GM11168 (cell line): ENCODE measurements around the gene HEMK1.

Experiments
- in situ Hi-C: fragments of 300-500 bp; cut with MboI; formaldehyde crosslinking; loops from one replicate; pipeline ENCODE4 v1.12.0; 2022; ENCODE audit warnings: low sequenced_read_pairs; ENCODE audit not compliant: unreplicated experiment

HEMK1 gene

DNA sequence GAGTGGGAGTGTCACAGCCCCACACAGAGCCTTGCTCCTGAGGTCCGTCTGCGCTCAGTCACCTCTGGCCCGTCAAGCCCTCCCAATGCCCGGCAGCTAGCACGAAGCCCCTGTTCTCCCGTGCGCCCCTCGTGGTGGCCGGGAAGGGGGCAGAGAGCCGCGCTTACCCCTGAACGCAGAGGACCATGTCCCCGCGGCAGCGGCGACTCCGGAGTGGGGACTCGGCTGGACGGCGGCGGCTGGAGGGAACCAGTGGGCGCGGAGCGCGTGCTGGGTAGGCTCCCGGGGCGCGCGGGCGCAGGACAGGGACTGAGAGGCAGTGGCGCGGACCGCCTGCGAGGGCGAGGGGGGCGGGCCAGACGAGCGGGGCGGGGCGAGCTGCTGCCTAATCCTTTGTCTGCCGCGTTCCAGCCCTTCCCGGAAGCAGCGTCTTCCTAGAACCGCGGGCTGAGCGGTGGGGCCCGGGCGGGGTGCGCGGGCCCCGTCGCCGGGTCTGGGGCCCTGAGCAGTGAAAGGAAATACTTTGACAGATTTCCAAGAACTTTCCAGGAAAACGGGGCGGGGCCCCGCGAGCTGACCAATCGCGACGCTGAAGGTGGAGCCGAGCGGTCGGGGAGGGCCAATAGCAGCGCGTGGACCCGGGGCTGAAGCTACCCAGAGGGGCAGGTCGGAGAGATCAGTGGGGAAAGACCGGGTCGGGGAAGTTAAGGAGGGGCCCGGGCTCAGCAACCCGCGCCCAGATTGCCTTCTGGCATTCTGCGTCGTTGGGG lies 42.3 kb downstream of the HEMK1 start, which contains the start of gene CISH:
TSS of gene CISH (minus strand) at position 311 of the 770 bp plus-strand sequence. CDS start at position 187, 124 bp downstream.
- in situ Hi-C loops, result loop anchor here (5.0 kb wide), 1 partner anchor 34 kb away; no protein-coding TSS in a partner anchor

DNA sequence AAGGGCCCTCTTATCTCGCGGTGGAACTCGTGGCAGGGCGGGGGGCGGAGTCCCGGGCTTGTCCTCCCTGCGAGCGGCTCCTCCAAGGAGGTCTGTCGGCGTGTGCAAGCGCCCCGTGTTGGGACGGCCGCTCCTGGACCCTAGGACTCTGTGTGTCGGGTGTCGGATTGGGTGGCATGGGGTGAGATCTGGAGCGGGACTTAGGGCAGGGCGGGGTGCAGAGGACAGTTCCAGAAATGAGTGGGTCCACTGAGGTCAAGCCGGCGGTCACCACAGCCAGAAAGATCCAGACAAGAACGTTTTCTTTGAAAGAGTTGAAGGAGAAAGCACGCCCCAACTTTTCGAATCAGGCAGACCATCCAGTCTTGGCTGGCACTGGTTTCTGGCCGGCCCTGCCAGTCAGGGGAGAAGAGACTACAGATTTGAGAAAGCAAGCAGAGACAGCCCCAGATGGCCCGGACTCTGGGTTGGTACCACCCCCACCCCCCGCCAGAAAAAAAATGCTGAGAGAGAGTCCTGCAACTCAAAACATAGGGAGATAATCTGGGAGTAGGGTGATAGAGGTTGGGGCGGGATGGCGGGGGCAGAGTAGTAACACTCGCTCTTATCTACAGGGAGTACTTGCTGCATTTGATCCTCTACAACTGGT lies 43.0 kb downstream of the HEMK1 start:
- in situ Hi-C loops, result loop anchor here (5.0 kb wide), 1 partner anchor 35 kb away; no protein-coding TSS in a partner anchor

DNA sequence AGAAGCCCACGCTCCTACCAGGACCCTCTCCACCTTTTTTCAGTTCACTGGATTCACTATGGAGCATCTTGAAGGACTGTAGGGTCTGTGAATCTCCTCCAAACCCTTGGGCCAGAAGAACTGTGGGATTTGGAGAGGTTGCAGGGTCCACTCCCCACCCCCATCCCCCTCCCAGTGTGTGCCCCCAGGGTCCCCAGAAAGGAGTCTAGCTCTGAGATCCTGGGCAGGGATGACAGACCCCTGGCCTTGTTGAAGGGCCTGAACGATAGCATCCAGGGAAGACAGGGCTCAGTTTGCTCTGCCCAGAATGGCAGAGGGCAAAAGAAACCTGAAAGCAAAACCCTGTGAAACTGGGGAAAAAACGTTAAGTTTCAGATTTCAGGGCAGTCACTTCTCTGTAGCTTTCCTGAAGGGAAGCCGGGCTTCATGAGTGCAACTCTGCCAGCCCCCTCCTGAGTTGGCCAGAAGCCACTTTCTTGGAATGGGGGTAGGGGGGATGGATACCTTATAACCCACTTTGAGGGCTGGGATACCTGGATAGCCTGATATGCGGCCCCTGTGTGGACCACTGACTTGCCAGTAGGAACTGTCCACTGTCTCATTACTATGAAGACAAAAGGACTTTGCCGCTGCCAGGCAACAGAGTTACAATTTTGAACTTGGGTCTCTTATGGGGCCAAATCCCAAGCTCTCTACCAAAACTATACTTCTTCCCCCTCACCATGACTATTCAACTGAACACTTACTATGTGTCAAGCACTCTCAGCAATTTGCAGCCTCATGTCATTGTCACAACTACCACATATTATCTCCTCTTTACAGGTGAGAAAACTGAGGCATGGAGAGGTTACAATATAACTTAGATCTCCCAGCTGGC lies 43.9 kb downstream of the HEMK1 start:
- in situ Hi-C loops, result loop anchor here (5.0 kb wide), 1 partner anchor 36 kb away; no protein-coding TSS in a partner anchor

DNA sequence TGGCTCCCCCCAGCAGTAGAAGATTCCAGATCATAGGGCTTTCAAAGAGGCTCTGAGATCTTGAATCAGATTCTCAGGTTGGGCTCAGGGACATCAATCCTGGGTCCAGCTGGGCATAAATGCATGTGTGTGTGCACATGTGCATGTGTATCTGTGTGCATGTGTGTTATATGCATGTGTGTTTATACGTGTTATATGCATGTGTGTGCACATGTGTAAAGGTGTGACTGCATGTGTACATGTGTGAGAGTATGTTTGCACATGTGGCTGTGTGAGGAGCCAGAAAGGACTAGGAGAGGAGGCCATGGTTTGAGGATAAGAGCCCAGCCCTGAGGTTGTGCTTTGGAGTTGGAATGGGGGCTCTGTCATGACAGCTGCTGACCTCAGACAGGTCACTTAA lies 45.9 kb downstream of the HEMK1 start:
- in situ Hi-C loops, result no loop called here

DNA sequence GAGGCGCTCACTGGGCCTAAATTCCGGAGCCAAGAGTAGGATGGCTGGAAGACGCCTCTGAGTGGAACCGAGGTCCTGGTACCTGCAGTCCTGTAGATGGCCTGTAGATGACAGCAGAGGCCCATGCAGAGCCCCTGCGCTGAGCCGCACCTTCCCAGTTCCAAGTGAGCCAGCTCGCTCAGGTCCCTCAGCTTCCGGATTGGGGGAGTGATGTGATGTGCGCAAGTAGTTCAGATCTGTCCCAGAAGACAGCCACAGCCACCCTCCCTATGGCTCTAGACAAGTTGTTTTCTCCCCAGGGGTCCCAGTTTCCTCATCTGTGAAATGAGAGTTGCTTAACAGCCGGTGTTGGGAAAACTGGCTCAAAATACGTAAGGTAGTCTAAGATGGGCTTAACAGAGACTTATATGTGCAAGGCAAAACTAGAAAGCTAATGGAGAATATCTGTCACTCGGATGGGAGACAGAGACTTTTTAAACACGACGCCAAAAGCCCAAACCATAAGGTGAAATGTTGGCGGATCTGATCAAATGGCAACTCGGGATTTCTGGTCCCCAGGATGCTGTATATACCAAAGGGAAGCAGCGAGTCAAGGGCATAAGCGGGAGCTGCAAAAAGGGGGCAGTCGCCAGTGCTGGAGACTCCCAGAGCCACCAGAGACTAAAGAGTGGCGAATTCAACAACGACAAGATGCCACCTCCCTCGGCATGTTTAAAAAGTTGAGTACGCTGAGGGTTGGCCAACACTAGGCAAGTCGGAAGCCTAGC lies 46.9 kb downstream of the HEMK1 start:
- in situ Hi-C loops, result no loop called here

DNA sequence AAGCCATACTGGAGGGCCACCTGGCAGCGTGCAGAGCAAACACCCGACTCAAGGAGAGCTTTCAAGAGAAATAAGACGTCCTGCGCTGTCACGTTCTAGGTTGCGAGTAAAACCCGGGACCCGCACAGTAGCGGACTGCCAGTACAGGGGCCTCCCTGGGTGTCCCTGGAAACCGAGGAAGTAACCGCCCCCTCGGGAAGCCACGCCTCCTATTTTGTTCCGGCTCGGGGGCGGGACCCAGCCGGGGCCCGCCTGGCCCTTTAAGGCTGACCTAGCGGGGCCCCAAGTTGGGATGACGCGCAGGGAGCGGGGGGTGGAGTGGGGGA lies 47.4 kb downstream of the HEMK1 start:
- in situ Hi-C loops, result no loop called here

DNA sequence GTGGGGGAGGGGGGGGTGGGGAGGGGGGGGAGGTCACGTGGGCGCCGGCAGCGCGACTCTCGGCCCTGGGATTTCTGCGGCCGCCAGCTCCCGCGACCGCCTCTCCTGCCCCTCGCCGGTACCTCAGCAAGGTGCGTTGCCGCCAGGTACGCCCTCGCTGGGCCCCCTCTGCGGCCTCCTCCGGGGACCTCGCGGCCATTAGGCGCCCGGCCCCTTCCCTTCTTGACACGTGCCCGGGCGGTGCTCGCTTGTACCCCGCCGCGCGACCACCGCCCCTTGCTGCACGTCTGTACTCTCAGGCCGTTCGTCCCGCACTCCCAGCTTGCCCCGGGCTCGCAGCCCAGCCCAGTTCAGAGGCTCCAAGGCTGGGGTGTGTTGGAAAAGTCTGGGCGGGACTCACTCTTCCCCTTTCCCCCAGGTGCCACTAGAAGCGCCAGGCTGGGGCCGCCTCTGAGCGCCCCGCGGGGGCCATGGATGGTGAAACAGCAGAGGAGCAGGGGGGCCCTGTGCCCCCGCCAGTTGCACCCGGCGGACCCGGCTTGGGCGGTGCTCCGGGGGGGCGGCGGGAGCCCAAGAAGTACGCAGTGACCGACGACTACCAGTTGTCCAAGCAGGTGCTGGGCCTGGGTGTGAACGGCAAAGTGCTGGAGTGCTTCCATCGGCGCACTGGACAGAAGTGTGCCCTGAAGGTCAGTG lies 47.9 kb downstream of the HEMK1 start, which contains the start of gene MAPKAPK3:
TSS of gene MAPKAPK3 (plus strand) at position 56 of the 696 bp plus-strand sequence. CDS start at position 471, 415 bp downstream.
- in situ Hi-C loops, result no loop called here

DNA sequence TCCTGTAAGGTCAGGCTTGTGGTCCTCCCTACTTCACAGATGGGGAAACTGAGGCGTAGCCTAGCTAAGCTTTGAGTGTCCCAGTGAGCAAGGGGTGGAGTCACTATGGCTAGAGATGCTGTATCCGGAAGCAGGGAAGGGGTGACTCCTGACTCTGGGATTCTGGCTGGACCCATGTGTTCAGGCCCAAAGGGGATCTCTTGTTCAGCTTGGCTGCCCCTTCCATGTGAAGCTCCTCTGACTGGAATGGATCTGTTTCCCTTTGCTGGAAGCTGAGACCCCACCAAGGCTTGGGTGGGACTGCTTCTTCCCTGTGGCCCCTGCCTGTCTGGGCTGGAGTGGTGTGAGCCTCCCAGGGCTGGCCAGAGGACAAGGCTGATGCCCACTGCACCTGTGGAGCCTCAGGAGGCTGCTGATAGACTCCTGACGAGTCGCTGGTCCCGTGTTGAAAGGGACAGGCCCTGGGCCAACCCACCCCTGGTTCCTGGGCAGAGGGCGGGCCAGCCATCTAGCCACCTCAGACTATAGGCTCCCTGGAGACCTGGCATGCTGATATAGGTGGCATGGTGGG lies 48.7 kb downstream of the HEMK1 start:
- in situ Hi-C loops, result no loop called here

DNA sequence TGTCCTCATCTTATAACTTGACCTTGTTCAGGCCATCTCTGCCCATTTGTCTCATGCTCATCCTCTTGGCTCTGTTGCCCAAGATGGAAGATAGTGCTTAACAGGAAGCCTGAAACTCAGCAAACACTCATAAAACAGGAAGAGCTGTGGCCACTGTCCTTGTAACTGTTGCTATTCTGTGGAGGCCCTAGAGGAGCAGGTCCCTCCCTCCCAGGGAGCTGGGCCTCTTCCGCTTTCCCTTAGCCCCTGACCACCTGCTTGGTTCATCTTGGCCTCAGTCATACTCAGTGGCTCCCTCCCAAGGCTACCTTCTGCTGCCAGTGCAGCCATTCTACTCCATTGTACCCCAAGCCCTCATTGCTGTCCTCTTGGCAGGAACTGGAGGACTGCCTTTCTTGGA lies 51.1 kb downstream of the HEMK1 start:
- in situ Hi-C loops, result loop anchor here (10.0 kb wide), 1 partner anchor 694 kb away; no protein-coding TSS in a partner anchor

DNA sequence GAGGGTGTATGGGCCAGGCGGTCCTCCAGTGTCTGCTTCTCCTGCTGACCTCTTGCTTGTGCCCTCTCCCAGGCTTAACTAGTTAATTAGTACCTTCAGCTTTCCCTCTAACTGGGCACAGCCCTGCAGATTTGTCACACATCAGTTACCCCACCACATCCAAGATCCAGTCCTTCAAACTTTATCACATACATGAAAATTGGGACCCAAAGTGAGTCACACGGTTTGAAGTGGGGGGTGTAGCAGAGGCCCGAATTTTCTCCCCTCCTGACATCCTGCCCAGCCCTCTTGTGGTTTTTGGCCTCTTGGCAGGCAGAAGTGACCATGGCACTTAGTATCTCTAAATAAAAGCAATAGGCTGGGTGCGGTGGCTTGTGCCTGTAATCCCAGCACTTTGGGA lies 51.5 kb downstream of the HEMK1 start:
- in situ Hi-C loops, result loop anchor here (10.0 kb wide), 1 partner anchor 694 kb away; no protein-coding TSS in a partner anchor

DNA sequence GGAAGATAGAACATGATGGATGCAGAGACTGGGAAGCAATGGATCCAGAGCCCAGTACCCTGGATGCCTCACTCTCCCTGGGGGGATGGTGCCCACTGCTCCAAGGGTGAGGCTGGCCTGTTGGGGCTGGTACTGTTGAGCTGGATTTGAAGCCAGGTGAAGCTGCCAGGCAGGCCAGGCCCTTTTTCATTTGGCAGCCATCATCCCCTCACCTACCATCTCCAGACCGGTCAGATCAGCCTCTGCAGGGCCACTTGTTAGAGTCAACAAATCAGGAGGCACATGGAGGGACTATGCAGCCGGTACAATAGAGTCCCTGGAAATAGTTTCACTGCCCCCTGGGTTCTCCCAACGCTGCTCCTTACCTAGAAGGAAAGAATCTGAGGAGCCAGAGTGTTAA lies 53.6 kb downstream of the HEMK1 start:
- in situ Hi-C loops, result loop anchor here (10.0 kb wide), 1 partner anchor 692 kb away; no protein-coding TSS in a partner anchor

DNA sequence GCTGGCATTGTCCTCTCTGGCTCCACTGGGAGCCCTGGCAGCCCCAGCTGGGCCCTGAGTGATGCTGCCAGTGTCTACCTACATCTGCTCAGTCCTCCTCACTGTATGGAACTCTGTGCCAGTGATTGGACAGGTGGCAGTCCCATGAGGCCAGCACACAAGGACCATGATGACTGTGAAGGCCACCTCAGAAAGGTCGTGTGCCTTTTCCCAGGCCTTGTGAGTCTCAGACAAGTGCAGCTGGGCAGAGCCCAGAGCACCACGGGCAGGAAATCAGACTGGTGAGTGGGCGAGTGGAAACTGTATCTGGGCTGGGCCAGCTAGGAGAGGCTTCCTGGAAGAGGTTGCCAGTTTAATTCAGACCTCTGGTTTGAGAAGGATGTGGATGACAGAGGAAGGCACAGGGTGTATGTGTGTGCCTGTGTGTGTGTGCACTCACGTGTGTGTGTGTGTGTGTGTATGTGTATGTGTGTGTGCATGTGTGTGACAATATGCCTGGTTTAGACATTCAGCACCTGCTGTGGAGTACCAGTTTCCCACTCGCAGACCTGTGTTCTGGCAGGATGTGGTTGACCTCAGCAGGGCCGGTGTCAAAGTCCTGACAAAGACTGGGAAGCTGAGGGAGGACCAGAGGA lies 54.6 kb downstream of the HEMK1 start:
- in situ Hi-C loops, result loop anchor here (10.0 kb wide), 1 partner anchor 691 kb away; no protein-coding TSS in a partner anchor

DNA sequence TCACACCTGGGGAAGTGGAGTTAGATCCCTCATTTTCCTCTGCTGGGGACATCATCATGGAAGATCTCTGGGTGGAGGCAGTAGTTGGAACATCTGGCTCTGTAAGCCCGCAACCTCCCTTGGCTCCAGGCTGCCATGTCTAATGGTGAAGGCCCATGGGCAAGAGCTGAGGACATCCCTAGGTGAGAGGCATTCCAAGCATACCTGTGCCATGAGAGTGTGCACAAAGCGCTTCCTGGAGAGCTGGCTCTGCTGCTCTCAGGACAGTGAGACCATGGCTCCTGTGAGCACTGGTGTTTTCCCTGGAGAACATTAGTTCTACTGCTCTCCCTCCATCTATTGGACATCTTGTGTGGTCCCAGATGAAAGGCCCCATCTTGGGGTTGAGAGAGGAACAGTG lies 55.3 kb downstream of the HEMK1 start:
- in situ Hi-C loops, result loop anchor here (10.0 kb wide), 1 partner anchor 690 kb away; no protein-coding TSS in a partner anchor

DNA sequence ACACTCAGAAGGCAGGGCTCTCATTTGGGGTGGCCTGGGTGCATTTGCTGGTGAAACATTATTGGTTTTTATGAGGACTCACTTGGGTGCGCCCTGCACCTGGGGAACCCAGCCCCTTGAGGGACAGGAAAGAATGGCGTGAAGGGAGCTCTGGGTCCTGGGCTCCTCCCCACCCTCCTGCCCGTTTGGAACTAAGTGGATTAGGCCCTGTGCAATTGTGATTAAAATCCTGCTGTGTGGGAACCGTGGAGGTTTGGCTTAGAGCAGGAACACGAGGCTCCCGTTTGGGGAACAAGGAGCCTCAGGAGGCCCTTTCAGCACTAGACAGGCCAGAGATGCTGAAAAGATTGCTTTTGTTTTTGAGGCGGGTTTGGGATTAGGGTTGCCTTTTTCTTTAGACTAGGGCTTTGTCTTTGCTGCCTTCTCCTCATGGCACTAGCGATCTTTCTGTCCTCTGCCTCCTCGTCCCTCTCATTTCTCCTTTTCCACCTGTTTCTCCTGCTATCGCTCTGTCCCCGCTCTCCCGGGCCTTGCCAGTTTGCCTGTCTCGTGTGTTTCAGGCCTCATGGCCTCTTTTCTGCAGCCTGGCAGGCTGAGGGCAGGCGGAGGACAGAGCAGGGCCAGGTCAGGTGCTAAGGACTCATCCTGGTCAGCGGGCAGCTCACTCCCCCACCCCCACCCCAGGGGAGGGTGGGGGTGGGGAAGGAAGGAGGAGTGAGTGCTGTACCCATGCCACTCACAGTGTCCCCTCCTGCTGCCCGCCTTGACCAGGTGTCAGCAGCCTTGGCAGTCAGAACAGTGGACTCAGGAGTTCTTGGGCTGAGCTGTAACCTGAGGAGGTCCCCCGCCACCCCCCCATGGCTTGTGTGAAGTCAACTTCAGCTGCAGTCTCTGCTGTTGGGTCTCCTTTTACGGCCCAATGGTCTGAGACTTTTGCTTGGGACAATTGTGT lies 56.2 kb downstream of the HEMK1 start:
- in situ Hi-C loops, result loop anchor here (10.0 kb wide), 1 partner anchor 689 kb away; no protein-coding TSS in a partner anchor

DNA sequence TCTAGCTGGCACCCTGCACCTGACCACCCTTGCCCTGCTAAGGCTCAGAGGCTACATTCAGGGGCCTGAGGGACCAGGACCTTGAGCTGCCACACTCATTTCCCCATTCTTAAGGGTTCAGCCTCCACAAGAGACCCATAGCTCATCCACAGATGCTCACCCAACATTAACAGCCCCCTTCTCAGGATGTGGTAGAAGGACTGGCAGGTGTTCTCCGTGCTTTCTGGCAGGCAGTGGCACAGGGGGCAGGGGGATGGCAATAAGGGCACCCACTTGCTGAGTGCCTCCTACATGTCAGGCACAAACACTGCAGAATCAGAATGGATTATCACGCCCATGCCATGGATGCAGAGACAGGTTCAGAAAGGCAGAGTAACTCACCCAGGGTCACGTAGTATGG lies 57.1 kb downstream of the HEMK1 start:
- in situ Hi-C loops, result loop anchor here (10.0 kb wide), 1 partner anchor 688 kb away; no protein-coding TSS in a partner anchor

DNA sequence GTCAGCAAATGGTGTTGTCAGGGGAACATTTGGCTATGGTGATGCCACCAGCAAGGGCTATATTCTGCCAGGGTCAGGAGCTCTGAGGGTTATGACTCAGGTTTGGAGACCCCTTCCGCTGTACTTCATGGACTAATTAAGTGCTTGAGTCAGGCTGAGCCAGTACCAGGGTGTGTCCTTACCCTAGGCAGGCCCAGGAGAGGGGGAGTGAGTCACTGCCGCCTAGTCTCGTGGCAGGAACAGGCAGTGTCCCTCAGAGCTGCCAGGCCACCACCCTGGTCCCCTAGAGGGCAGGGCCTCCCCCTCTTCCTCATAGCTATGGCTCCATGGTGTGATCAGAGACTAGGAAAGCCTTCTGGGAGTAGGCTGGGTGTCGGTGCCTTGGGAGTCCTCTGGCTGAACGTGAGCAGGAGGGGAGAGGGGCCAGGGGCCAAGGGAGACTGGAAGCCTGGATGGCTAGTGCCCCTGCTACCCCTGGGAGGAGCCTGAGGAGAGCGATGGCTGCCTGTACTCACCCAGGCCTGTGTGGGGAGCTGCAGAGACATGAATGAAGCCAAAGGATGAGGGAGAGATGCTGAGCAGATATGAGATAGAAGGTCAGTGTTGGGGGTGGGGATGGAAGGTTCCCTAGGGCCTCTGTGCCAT lies 58.2 kb downstream of the HEMK1 start:
- in situ Hi-C loops, result loop anchor here (10.0 kb wide), 1 partner anchor 687 kb away; no protein-coding TSS in a partner anchor
